Measurements from ENCODE around the gene CELSR1.

CELSR1 gene

GRCh38 chr22:46545086-46545792, 7.8 kb upstream of the CELSR1 start:
- Histone ChIP-seq H3K9ac (ENCODE audit: low read length) (no peak overlapping the region), H3K4me1 (ENCODE audit: low read length) (peaks cover 11% of the 10 kb centered on the region; the same call in 1 of the 2 replicates), H3K4me3 (ENCODE audit: low read length) (no peak overlapping the region)

GRCh38 chr22:46542011-46542985, 4.9 kb upstream of the CELSR1 start:
- Histone ChIP-seq H3K36me3 (replicated peaks; ENCODE audit: low read depth, low read length) (no peaks in the 10 kb centered on the region), H3K9ac (ENCODE audit: low read length) (no peak overlapping the region), H3K27ac (ENCODE audit: low read length) (no peak overlapping the region), H3K4me1 (ENCODE audit: low read length) (peaks cover 11% of the 10 kb centered on the region; the same call in 1 of the 2 replicates), H3K27me3 (ENCODE audit: low read depth, low read length) (peaks cover 25% of the 10 kb centered on the region), H2AFZ (ENCODE audit: low read depth, low read length) (no peak overlapping the region), H3K4me3 (ENCODE audit: low read length) (no peak overlapping the region), H3K79me2 (ENCODE audit: low read length) (no peaks in the 10 kb centered on the region), H3K4me2 (ENCODE audit: low read length) (no peak overlapping the region), H4K20me1 (ENCODE audit: insufficient read depth, low read length) (peaks cover 4% of the 10 kb centered on the region; the same call in 1 of the 2 replicates), H3K9me3 (ENCODE audit: insufficient read depth, low read length) (no peaks in the 10 kb centered on the region)
- TF ChIP-seq EZH2phosphoT487 (IDR thresholded peaks at IDR 0.05; ENCODE audit: low read depth) = no peak
- TF ChIP-seq CTCF (IDR thresholded peaks at IDR 0.05; ENCODE audit: low read depth, low read length) = peak; percentile 95

More at GRCh38 chr22:46545086-46545792, 7.8 kb upstream of the CELSR1 start:
- no peak overlapping the region for H2AFZ ChIP-seq (ENCODE audit: low read depth, low read length)
- no peak overlapping the region for H3K27ac ChIP-seq (ENCODE audit: low read length)
- TF ChIP-seq EZH2phosphoT487 (IDR thresholded peaks at IDR 0.05; ENCODE audit: low read depth) (no peak), CTCF (IDR thresholded peaks at IDR 0.05; ENCODE audit: low read depth, low read length) (no peak)
- no peak overlapping the region for H3K4me2 ChIP-seq (ENCODE audit: low read length)
- H3K27me3 ChIP-seq (ENCODE audit: low read depth, low read length) = peaks cover 43% of the 10 kb centered on the region
- no peaks in the 10 kb centered on the region for H3K79me2 ChIP-seq (ENCODE audit: low read length)
- no peaks in the 10 kb centered on the region for H3K36me3 ChIP-seq (replicated peaks; ENCODE audit: low read depth, low read length)
- no peaks in the 10 kb centered on the region for H3K9me3 ChIP-seq (ENCODE audit: insufficient read depth, low read length)
- peaks cover 4% of the 10 kb centered on the region; the same call in 1 of the 2 replicates for H4K20me1 ChIP-seq (ENCODE audit: insufficient read depth, low read length)

GRCh38 chr22:46541536-46541935, 4.1 kb upstream of the CELSR1 start:
- no peak overlapping the region for H3K9ac ChIP-seq (ENCODE audit: low read length)
- H3K4me2 ChIP-seq (ENCODE audit: low read length) = no peak overlapping the region
- H3K4me1 ChIP-seq (ENCODE audit: low read length) = peaks cover 11% of the 10 kb centered on the region; the same call in 1 of the 2 replicates
- H3K36me3 ChIP-seq (replicated peaks; ENCODE audit: low read depth, low read length) = no peaks in the 10 kb centered on the region
- H2AFZ ChIP-seq (ENCODE audit: low read depth, low read length) = no peak overlapping the region
- no peaks in the 10 kb centered on the region for H3K79me2 ChIP-seq (ENCODE audit: low read length)
- H3K9me3 ChIP-seq (ENCODE audit: insufficient read depth, low read length) = no peaks in the 10 kb centered on the region
- H4K20me1 ChIP-seq (ENCODE audit: insufficient read depth, low read length) = peaks cover 4% of the 10 kb centered on the region; the same call in 1 of the 2 replicates
- peaks cover 17% of the 10 kb centered on the region for H3K27me3 ChIP-seq (ENCODE audit: low read depth, low read length)
- no peak overlapping the region for H3K27ac ChIP-seq (ENCODE audit: low read length)
- no peak overlapping the region for H3K4me3 ChIP-seq (ENCODE audit: low read length)
- TF ChIP-seq CTCF (IDR thresholded peaks at IDR 0.05; ENCODE audit: low read depth, low read length) = no peak
- TF ChIP-seq EZH2phosphoT487 (IDR thresholded peaks at IDR 0.05; ENCODE audit: low read depth) = no peak

- Histone ChIP-seq H3K27me3 (ENCODE audit: low read depth, low read length) (peaks cover 12% of the 10 kb centered on the region; the same call in 1 of the 2 replicates), H3K79me2 (ENCODE audit: low read length) (no peaks in the 10 kb centered on the region), H3K9me3 (ENCODE audit: insufficient read depth, low read length) (no peaks in the 10 kb centered on the region), H4K20me1 (ENCODE audit: insufficient read depth, low read length) (peaks cover 4% of the 10 kb centered on the region; the same call in 1 of the 2 replicates), H3K27ac (ENCODE audit: low read length) (no peak overlapping the region), H3K4me2 (ENCODE audit: low read length) (no peak overlapping the region), H3K9ac (ENCODE audit: low read length) (no peak overlapping the region), H3K36me3 (replicated peaks; ENCODE audit: low read depth, low read length) (no peaks in the 10 kb centered on the region), H3K4me1 (ENCODE audit: low read length) (peaks cover 11% of the 10 kb centered on the region; the same call in 1 of the 2 replicates), H3K4me3 (ENCODE audit: low read length) (no peak overlapping the region), H2AFZ (ENCODE audit: low read depth, low read length) (no peak overlapping the region)
- no peak for TF ChIP-seq CTCF (IDR thresholded peaks at IDR 0.05; ENCODE audit: low read depth, low read length)
- no peak for TF ChIP-seq EZH2phosphoT487 (IDR thresholded peaks at IDR 0.05; ENCODE audit: low read depth)
Measured at GRCh38 chr22:46540874-46541273, 3.5 kb upstream of the CELSR1 start.

All from OCI-LY3 (cell line).